PC-3 (cell line): ENCODE data around the gene EXOC4. TPM values are rescaled to one million over a fixed set of nuclear protein-coding genes. Genes with fewer than 3 reads are reported as not detected.
"Not testable (repeated sequence)": the region's sequence is repeated elsewhere in the genome, so short reads cannot be mapped to it uniquely, and the experiment has no call there.

Experiments used
- ATAC-seq: fragments of 200-7000 bp; cut with Tn5 transposase; 2 replicates; pipeline ENCODE4 v1.9.1; 2020; ENCODE audit warnings: mild to moderate bottlenecking, moderate library complexity
- BruUV-seq: library from RNA; stranded (reverse); fragments of 400-500 nt; replicated peaks from 2 replicates; lab custom pipeline; 2021; lab: Mats Ljungman, UMichigan
- CTCF ChIA-PET: fragments of 300-600 bp; sonication (Branson Sonifier 250); formaldehyde crosslinking; loops from one replicate; lab custom pipeline; 2022; ENCODE audit warnings: antibody characterized with exemption; lab: Charles Lee
- POLR2A ChIA-PET: fragments of 300-600 bp; sonication (Branson Sonifier 250); formaldehyde crosslinking; loops from one replicate; lab custom pipeline; 2022; ENCODE audit warnings: antibody characterized with exemption; ENCODE audit not compliant: unreplicated experiment; lab: Charles Lee
- DNase-seq: peaks from one replicate; pipeline ENCODE4 v3.0.0-alpha.2; 2015
- H2AFZ ChIP-seq: fragments of 300-600 bp; sonication (generic); 2 replicates; pipeline ENCODE4 v1.6.0; 2016; ENCODE audit warnings: antibody characterized with exemption, low read length
- H3F3A ChIP-seq: fragments of 300-600 bp; sonication (generic); one replicate; pipeline ENCODE4 v1.6.0; 2017; ENCODE audit warnings: antibody characterized with exemption, low read length, control low read depth, mild to moderate bottlenecking; ENCODE audit not compliant: unreplicated experiment
- H3K27ac ChIP-seq: fragments of 300-600 bp; sonication (generic); 2 replicates; pipeline ENCODE4 v1.5.1; 2016; ENCODE audit warnings: mild to moderate bottlenecking, low read length
- H3K27me3 ChIP-seq: fragments of 300-600 bp; sonication (generic); 2 replicates; pipeline ENCODE4 v1.6.1; 2016; ENCODE audit warnings: low read length, mixed read lengths
- H3K36me3 ChIP-seq: fragments of 300-600 bp; sonication (generic); 2 replicates; pipeline ENCODE4 v1.6.1; 2016; ENCODE audit warnings: low read depth, mixed run types, low read length, mixed read lengths
- H3K4me1 ChIP-seq: fragments of 300-600 bp; sonication (generic); 2 replicates; pipeline ENCODE4 v1.5.1; 2016; ENCODE audit warnings: low read length; ENCODE audit not compliant: insufficient read depth
- H3K4me2 ChIP-seq: fragments of 300-600 bp; sonication (generic); 2 replicates; pipeline ENCODE4 v1.6.0; 2016; ENCODE audit warnings: low read length
- H3K4me3 ChIP-seq: fragments of 300-600 bp; sonication (generic); 2 replicates; pipeline ENCODE4 v1.5.1; 2016; ENCODE audit warnings: mild to moderate bottlenecking, low read length, mixed read lengths
- H3K79me2 ChIP-seq: fragments of 300-600 bp; sonication (generic); 2 replicates; pipeline ENCODE4 v1.6.1; 2017; ENCODE audit warnings: low read length, mixed read lengths
- H3K9ac ChIP-seq: fragments of 300-600 bp; sonication (generic); 2 replicates; pipeline ENCODE4 v1.6.0; 2016; ENCODE audit warnings: mild to moderate bottlenecking, low read length
- H3K9me2 ChIP-seq: fragments of 300-600 bp; sonication (generic); replicated peaks from 2 replicates; pipeline ENCODE4 v1.6.1; 2016; ENCODE audit warnings: mixed run types, low read length, mixed read lengths
- H3K9me3 ChIP-seq: fragments of 300-600 bp; sonication (generic); 2 replicates; pipeline ENCODE4 v1.6.1; 2016; ENCODE audit warnings: low read length, mixed read lengths
- H4K20me1 ChIP-seq: fragments of 300-600 bp; sonication (generic); 2 replicates; pipeline ENCODE4 v1.6.1; 2016; ENCODE audit warnings: low read length, mixed read lengths
- EZH2 ChIP-seq: fragments of 300-600 bp; sonication (generic); IDR thresholded peaks from one replicate; pipeline ENCODE4 v1.6.1; 2017; ENCODE audit warnings: antibody characterized with exemption, mild to moderate bottlenecking, low read length; ENCODE audit not compliant: unreplicated experiment
- EZH2phosphoT487 ChIP-seq: fragments of 300-600 bp; sonication (generic); IDR thresholded peaks from 2 replicates; pipeline ENCODE4 v1.6.1; 2018; ENCODE audit warnings: mild to moderate bottlenecking, antibody characterized with exemption, low read length, borderline replicate concordance
- intact Hi-C: fragments of 100-400 bp; cut with micrococcal nuclease; formaldehyde crosslinking; loops from 2 replicates; pipeline ENCODE4 v1.9.0; 2023
- total RNA-seq: library from RNA; depleted of rRNA; stranded (reverse); fragments of >200 nt; gene quantifications from 2 replicates; pipeline ENCODE4 v1.2.3, GENCODE V29; 2014
- TF ChIP-seq, protein P1 (sequence below): fragments of 300-600 bp; sonication (generic); conservative IDR thresholded peaks from 2 replicates; pipeline ENCODE4 v1.5.1; 2017; ENCODE audit warnings: antibody characterized with exemption, low read depth, mild to moderate bottlenecking, low read length

The EXOC4 gene
- total RNA-seq, 1 experiment from 2014 or later = 43.5 TPM

DNA sequence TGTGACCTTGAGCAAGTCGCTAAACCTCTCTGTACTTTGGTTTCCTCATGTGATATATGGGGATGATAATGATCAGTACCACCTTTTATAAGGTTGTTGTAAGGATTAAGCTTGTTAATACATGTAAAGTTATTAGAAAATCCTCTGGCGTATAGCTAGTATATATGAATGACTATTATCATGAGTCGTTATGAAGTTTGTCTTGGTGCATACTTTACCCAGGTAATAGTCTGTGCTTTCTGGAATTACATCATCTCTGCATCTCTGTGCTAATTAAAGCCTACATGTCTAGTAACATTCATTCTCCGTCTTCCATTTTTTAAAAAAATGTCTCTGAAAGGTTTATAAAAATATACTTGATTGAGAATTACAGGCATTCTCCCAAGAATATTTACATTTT lies 524.8 kb downstream of the EXOC4 start:
- TF ChIP-seq EZH2phosphoT487 = no peak
- TF ChIP-seq, protein P1, sequence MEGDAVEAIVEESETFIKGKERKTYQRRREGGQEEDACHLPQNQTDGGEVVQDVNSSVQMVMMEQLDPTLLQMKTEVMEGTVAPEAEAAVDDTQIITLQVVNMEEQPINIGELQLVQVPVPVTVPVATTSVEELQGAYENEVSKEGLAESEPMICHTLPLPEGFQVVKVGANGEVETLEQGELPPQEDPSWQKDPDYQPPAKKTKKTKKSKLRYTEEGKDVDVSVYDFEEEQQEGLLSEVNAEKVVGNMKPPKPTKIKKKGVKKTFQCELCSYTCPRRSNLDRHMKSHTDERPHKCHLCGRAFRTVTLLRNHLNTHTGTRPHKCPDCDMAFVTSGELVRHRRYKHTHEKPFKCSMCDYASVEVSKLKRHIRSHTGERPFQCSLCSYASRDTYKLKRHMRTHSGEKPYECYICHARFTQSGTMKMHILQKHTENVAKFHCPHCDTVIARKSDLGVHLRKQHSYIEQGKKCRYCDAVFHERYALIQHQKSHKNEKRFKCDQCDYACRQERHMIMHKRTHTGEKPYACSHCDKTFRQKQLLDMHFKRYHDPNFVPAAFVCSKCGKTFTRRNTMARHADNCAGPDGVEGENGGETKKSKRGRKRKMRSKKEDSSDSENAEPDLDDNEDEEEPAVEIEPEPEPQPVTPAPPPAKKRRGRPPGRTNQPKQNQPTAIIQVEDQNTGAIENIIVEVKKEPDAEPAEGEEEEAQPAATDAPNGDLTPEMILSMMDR = no peak
- no peak for TF ChIP-seq EZH2
- ChIA-PET CTCF (no interaction called here), POLR2A (no interaction called here)
- Histone ChIP-seq H3K27ac (no peak overlapping the region), H3K4me3 (no peak overlapping the region), H4K20me1 (no peaks in the 10 kb centered on the region), H3K9me2 (no peaks in the 10 kb centered on the region), H2AFZ (no peak overlapping the region), H3K36me3 (0 out of 2 replicates have a peak, but pooled peaks cover 5% of the 10 kb centered on the region), H3K4me1 (no peaks in the 10 kb centered on the region), H3K9ac (no peak overlapping the region), H3K4me2 (no peak overlapping the region), H3K9me3 (no peaks in the 10 kb centered on the region), H3K79me2 (no peaks in the 10 kb centered on the region), H3F3A (no peaks in the 10 kb centered on the region), H3K27me3 (no peaks in the 10 kb centered on the region)
- no TSS peak for BruUV-seq
- ATAC-seq (no peak), DNase-seq (no peak)
- intact Hi-C loops = loop anchor here (10.0 kb wide), 1 partner anchor 57 kb away; no protein-coding TSS in a partner anchor

DNA sequence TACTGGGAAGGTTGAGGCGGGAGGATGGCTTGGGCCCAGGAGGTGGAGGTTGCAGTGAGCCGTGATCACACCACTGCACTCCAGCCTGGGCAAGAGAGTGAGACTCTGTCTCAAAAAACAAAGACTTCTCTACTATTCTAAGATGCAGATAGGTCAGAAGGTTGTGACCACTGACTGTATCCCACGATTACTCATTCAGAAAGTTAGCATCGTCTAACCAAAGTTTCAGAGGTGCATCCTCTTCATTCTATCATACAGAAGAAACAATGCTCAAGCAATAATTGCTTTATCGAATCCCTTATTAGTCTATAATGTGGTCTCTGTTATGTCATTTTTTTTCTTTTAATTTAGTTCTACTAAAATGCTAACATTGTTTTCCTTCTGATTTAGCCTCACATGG lies 525.6 kb downstream of the EXOC4 start:
- no peak overlapping the region for H3K9ac ChIP-seq
- peaks cover 1% of the 10 kb centered on the region for H3K4me1 ChIP-seq
- TF ChIP-seq EZH2 (no peak), EZH2phosphoT487 (no peak)
- TF ChIP-seq, protein P1 = no peak
- H3K9me2 ChIP-seq = no peaks in the 10 kb centered on the region
- CTCF ChIA-PET = no interaction called here
- no peaks in the 10 kb centered on the region for H4K20me1 ChIP-seq
- no peak overlapping the region for H3K4me3 ChIP-seq
- no peak for ATAC-seq
- no peaks in the 10 kb centered on the region for H3K27me3 ChIP-seq
- no peaks in the 10 kb centered on the region for H3K9me3 ChIP-seq
- no peaks in the 10 kb centered on the region for H3F3A ChIP-seq
- no peak overlapping the region for H3K27ac ChIP-seq
- no TSS peak for BruUV-seq
- H3K36me3 ChIP-seq = 0 out of 2 replicates have a peak, but pooled peaks cover 5% of the 10 kb centered on the region
- no peak overlapping the region for H2AFZ ChIP-seq
- H3K79me2 ChIP-seq = no peaks in the 10 kb centered on the region
- POLR2A ChIA-PET = no interaction called here
- DNase-seq = no peak
- H3K4me2 ChIP-seq = no peak overlapping the region
- intact Hi-C loops = loop anchor here (10.0 kb wide), 1 partner anchor 56 kb away; no protein-coding TSS in a partner anchor

DNA sequence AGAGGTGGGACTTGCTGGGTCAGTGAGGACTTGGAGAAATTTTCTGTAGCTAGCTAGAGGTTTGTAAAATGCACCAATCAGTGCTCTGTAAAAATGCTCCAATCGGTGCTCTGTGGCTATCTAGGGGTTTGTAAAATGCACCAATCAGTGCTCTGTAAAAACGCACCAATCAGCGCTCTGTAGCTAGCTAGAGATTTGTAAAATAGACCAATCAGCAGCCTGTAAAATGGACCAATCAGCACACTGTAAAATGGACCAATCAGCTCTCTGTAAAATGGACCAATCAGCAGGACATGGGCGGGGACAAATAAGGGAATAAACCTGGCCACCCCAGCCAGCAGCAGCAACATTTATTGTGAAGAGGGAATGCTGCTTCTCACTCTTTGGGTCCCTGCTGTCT lies 526.7 kb downstream of the EXOC4 start:
- ATAC-seq, H3K4me1 ChIP-seq, H3K36me3 ChIP-seq, H2AFZ ChIP-seq, H3K9me3 ChIP-seq, H4K20me1 ChIP-seq, H3K27ac ChIP-seq, H3K4me2 ChIP-seq, H3F3A ChIP-seq, H3K27me3 ChIP-seq, DNase-seq, H3K9me2 ChIP-seq, H3K9ac ChIP-seq, H3K79me2 ChIP-seq, H3K4me3 ChIP-seq, CTCF ChIA-PET, BruUV-seq: not testable (repeated sequence)
- intact Hi-C loops = loop anchor here (10.0 kb wide), 1 partner anchor 55 kb away; no protein-coding TSS in a partner anchor
- POLR2A ChIA-PET = interaction anchor here (0.7 kb wide), 1 partner anchor 31 kb away, joined by 16 read pairs; no protein-coding TSS in a partner anchor
